IMR-90 (cell line): Measurements from ENCODE around the gene LYPD6. TPM values are rescaled to one million over a fixed set of nuclear protein-coding genes. Genes with fewer than 3 reads are reported as not detected.

Source experiments
- ATAC-seq: fragments of 200-7000 bp; cut with Tn5 transposase; 2 replicates; pipeline ENCODE4 v1.9.1; 2020; ENCODE audit warnings: low read depth, mild to moderate bottlenecking, moderate library complexity
- BruUV-seq: library from RNA; stranded (reverse); fragments of 400-500 nt; replicated peaks from 2 replicates; lab custom pipeline; 2021; lab: Mats Ljungman, UMichigan
- CTCF ChIA-PET: fragments of 300-600 bp; formaldehyde crosslinking; extraction: SDS; loops from one replicate; lab custom pipeline; 2021; ENCODE audit warnings: antibody characterized with exemption; lab: Yijun Ruan, JAX
- POLR2A ChIA-PET: fragments of 300-600 bp; sonication (Branson Sonifier 250); formaldehyde crosslinking; loops from one replicate; lab custom pipeline; 2022; ENCODE audit warnings: antibody characterized with exemption; ENCODE audit not compliant: unreplicated experiment; lab: Charles Lee
- DNase-seq: peaks from one replicate; pipeline ENCODE4 v3.0.0; 2013
- H2AFZ ChIP-seq: replicated peaks from 2 replicates; pipeline ENCODE3; 2013; ENCODE audit warnings: low read length, mild to moderate bottlenecking; ENCODE audit not compliant: poor library complexity
- H2AK5ac ChIP-seq: 2 replicates; pipeline ENCODE4 v1.6.1; 2013; ENCODE audit warnings: low read depth, low read length, inconsistent platforms
- H2AK9ac ChIP-seq: replicated peaks from 2 replicates; pipeline ENCODE3; 2013; ENCODE audit warnings: mild to moderate bottlenecking, low read depth, low read length, moderate library complexity; ENCODE audit not compliant: poor library complexity
- H2BK120ac ChIP-seq: 2 replicates; pipeline ENCODE4 v1.6.1; 2013; ENCODE audit warnings: low read depth, low read length, inconsistent platforms
- H2BK15ac ChIP-seq: 3 replicates; pipeline ENCODE4 v1.6.1; 2013; ENCODE audit warnings: low read depth, low read length, inconsistent platforms
- H2BK20ac ChIP-seq: 2 replicates; pipeline ENCODE4 v1.6.1; 2013; ENCODE audit warnings: low read depth, mild to moderate bottlenecking, inconsistent platforms, low read length, moderate library complexity
- H2BK5ac ChIP-seq: 2 replicates; pipeline ENCODE4 v1.6.1; 2013; ENCODE audit warnings: mild to moderate bottlenecking, low read depth, low read length, inconsistent platforms; ENCODE audit not compliant: poor library complexity, severe bottlenecking
- H3K14ac ChIP-seq: replicated peaks from 2 replicates; pipeline ENCODE4 v1.6.1; 2013; ENCODE audit warnings: low read depth, low read length, inconsistent platforms
- H3K18ac ChIP-seq: 2 replicates; pipeline ENCODE4 v1.6.1; 2013; ENCODE audit warnings: low read depth, low read length, control low read depth
- H3K23ac ChIP-seq: 2 replicates; pipeline ENCODE4 v1.6.1; 2013; ENCODE audit warnings: low read depth, low read length, inconsistent platforms
- H3K27ac ChIP-seq: 2 replicates; pipeline ENCODE4 v1.5.1; 2013; ENCODE audit warnings: mild to moderate bottlenecking, control low read depth, low read length; ENCODE audit not compliant: insufficient read depth
- H3K27me3 ChIP-seq: 2 replicates; pipeline ENCODE4 v1.6.1; 2013; ENCODE audit warnings: low read length; ENCODE audit not compliant: control insufficient read depth, insufficient read depth
- H3K36me3 ChIP-seq: 2 replicates; pipeline ENCODE4 v1.6.1; 2013; ENCODE audit warnings: low read length, mixed read lengths; ENCODE audit not compliant: control insufficient read depth, insufficient read depth
- H3K4ac ChIP-seq: 2 replicates; pipeline ENCODE4 v1.6.1; 2013; ENCODE audit warnings: low read depth, low read length, inconsistent platforms
- H3K4me1 ChIP-seq: 2 replicates; pipeline ENCODE4 v1.6.1; 2013; ENCODE audit warnings: low read length, mixed read lengths; ENCODE audit not compliant: control insufficient read depth, insufficient read depth
- H3K4me2 ChIP-seq: 2 replicates; pipeline ENCODE4 v1.6.1; 2013; ENCODE audit warnings: low read depth, mild to moderate bottlenecking, control low read depth, low read length, moderate library complexity
- H3K4me3 ChIP-seq: 2 replicates; pipeline ENCODE4 v1.5.1; 2013; ENCODE audit warnings: low read depth, mild to moderate bottlenecking, control low read depth, low read length, moderate library complexity; ENCODE audit not compliant: insufficient read depth
- H3K56ac ChIP-seq: 2 replicates; pipeline ENCODE4 v1.6.1; 2013; ENCODE audit warnings: low read length, inconsistent platforms; ENCODE audit not compliant: insufficient read depth; ENCODE audit errors: extremely low read depth
- H3K79me1 ChIP-seq, 2 experiments: 2 replicates each; pipeline ENCODE4 v1.6.1; 2013; ENCODE audit warnings: low read length in 2 of 2, inconsistent platforms in 1 of 2, low read depth in 1 of 2
- H3K9ac ChIP-seq: 2 replicates; pipeline ENCODE4 v1.6.1; 2013; ENCODE audit warnings: low read depth, low read length, control low read depth
- H3K9me1 ChIP-seq: 2 replicates; pipeline ENCODE4 v1.6.1; 2013; ENCODE audit warnings: low read length, inconsistent platforms; ENCODE audit not compliant: insufficient read depth
- H3K9me3 ChIP-seq: 2 replicates; pipeline ENCODE4 v1.6.1; 2013; ENCODE audit warnings: low read length; ENCODE audit not compliant: control insufficient read depth, insufficient read depth
- H4K20me1 ChIP-seq: 2 replicates; pipeline ENCODE4 v1.6.1; 2013; ENCODE audit warnings: low read length, inconsistent platforms; ENCODE audit not compliant: insufficient read depth
- H4K5ac ChIP-seq: 2 replicates; pipeline ENCODE4 v1.6.1; 2013; ENCODE audit warnings: mild to moderate bottlenecking, low read depth, low read length, control low read depth
- H4K8ac ChIP-seq, 2 experiments: 2 replicates each; pipeline ENCODE4 v1.6.1; 2013; ENCODE audit warnings: low read depth in 2 of 2, low read length in 2 of 2, control low read depth in 1 of 2, inconsistent platforms in 1 of 2
- H4K91ac ChIP-seq: 2 replicates; pipeline ENCODE4 v1.6.1; 2013; ENCODE audit warnings: low read depth, low read length, inconsistent platforms; ENCODE audit not compliant: insufficient read depth
- WGBS, 2 experiments: methylation state at CpG; one replicate each; pipeline versions ENCODE4 v1.1.5 to v1.1.7; 2013; ENCODE audit warnings: missing lambda C conversion rate in 2 of 2; ENCODE audit not compliant: insufficient read length in 1 of 2; ENCODE audit errors: extremely low coverage in 2 of 2; 5-methylcytosine and 5-hydroxymethylcytosine counted together
- dilution Hi-C: fragments of 300-500 bp; cut with HindIII; formaldehyde crosslinking; loops from one replicate; pipeline ENCODE4 v1.14.3; 2018; ENCODE audit warnings: low sequenced_read_pairs; ENCODE audit not compliant: unreplicated experiment
- in situ Hi-C: fragments of 300-500 bp; cut with MboI; formaldehyde crosslinking; loops from 3 replicates; pipeline ENCODE4 v1.14.3; 2019; ENCODE audit warnings: low sequenced_read_pairs, inconsistent platforms, mixed read lengths
- intact Hi-C: fragments of 100-400 bp; cut with micrococcal nuclease; formaldehyde crosslinking; loops from 2 replicates; pipeline ENCODE4 v1.10.0; 2022
- polyA plus RNA-seq, 3 experiments: library from polyadenylated mRNA; depleted of rRNA; stranded (reverse); fragments of >200 nt; gene quantifications; 2 replicates each; pipeline ENCODE4 v1.2.3, GENCODE V29; 2012; ENCODE audit warnings: low replicate concordance in 1 of 3
- total RNA-seq: library from RNA; depleted of rRNA; stranded (reverse); fragments of >200 nt; gene quantifications from 2 replicates; pipeline ENCODE4 v1.2.3, GENCODE V29; 2012
- TF ChIP-seq, protein P1 (sequence below): fragments of 150-350 bp; IDR thresholded peaks from 2 replicates; pipeline ENCODE4 v1.6.1; 2016; ENCODE audit warnings: low read depth, mild to moderate bottlenecking, low read length, moderate library complexity, borderline replicate concordance

The LYPD6 gene
- total and polyA plus RNA-seq, 2 of the 4 experiments (the other 2 are of a cell fraction), result 0.87 to 0.90 TPM

DNA sequence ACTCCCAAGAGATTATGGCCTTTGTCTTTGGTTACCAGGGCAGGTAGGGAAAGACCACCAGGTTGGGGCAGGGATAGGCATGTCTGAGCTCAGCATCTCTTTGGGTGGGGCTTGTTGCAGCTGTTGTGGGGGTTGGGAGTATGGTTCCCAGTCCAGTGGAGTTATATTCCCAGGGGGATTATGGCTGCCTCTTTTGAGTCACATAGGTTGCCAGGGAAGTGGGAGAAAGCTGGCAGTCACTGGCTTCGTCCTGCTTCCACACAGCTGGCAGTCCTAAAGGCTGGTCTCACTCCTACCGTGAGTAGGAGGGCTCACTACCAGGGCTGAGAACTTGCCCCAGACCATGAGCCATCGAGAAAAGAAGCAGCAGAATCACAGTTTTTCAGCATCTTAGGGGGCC lies 79.1 kb downstream of the LYPD6 start:
- no peak for DNase-seq
- Histone ChIP-seq H3K9me3 (no peaks in the 10 kb centered on the region), H3K23ac (no peak overlapping the region), H3K9me1 (no peaks in the 10 kb centered on the region), H3K79me1 (no peaks in the 10 kb centered on the region), H2AK5ac (no peak overlapping the region), H2AK9ac (no peak overlapping the region), H3K27ac (no peak overlapping the region), H3K4me2 (no peak overlapping the region), H3K18ac (no peak overlapping the region), H2BK5ac (no peak overlapping the region), H2BK120ac (no peak overlapping the region), H2AFZ (no peak overlapping the region), H4K91ac (no peak overlapping the region), H3K14ac (no peak overlapping the region), H4K20me1 (no peaks in the 10 kb centered on the region), H3K56ac (no peak overlapping the region), H3K9ac (no peak overlapping the region), H4K5ac (no peak overlapping the region), H3K27me3 (no peaks in the 10 kb centered on the region), H3K4me3 (no peak overlapping the region), H2BK15ac (no peak overlapping the region), H4K8ac (no peak overlapping the region), H3K4ac (no peak overlapping the region), H3K36me3 (no peaks in the 10 kb centered on the region), H2BK20ac (no peak overlapping the region), H3K4me1 (no peaks in the 10 kb centered on the region)
- POLR2A ChIA-PET, result no interaction called here
- BruUV-seq, result no TSS peak
- in situ Hi-C loops (no loop called here), intact Hi-C loops (no loop called here), dilution Hi-C loops (no loop called here)
- CTCF ChIA-PET, result no interaction called here
- no peak for ATAC-seq
- TF ChIP-seq, protein P1, sequence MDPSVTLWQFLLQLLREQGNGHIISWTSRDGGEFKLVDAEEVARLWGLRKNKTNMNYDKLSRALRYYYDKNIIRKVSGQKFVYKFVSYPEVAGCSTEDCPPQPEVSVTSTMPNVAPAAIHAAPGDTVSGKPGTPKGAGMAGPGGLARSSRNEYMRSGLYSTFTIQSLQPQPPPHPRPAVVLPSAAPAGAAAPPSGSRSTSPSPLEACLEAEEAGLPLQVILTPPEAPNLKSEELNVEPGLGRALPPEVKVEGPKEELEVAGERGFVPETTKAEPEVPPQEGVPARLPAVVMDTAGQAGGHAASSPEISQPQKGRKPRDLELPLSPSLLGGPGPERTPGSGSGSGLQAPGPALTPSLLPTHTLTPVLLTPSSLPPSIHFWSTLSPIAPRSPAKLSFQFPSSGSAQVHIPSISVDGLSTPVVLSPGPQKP, result no peak
- WGBS, 2 experiments, result no CpG with 5 or more reads among the region's 3 CpGs
